ENCODE data around the gene NCKAP1. TPM values are rescaled to one million over a fixed set of nuclear protein-coding genes. Genes with fewer than 3 reads are reported as not detected.

The NCKAP1 gene
- total RNA-seq, 1 experiment from 2014 or later = 76.2 TPM

- Histone ChIP-seq H3K36me3 (ENCODE audit: low read depth, low read length) (no peaks in the 10 kb centered on the region), H3K27ac (ENCODE audit: low read length) (no peak overlapping the region), H3K4me2 (ENCODE audit: low read length) (no peak overlapping the region), H3K4me3 (ENCODE audit: low read length) (no peak overlapping the region), H3K27me3 (ENCODE audit: low read length) (no peaks in the 10 kb centered on the region), H3F3A (ENCODE audit: low read length, unreplicated experiment) (no peaks in the 10 kb centered on the region), H3K9me2 (replicated peaks; ENCODE audit: low read length) (no peaks in the 10 kb centered on the region), H3K9me3 (ENCODE audit: low read length) (no peaks in the 10 kb centered on the region), H2AFZ (ENCODE audit: low read length) (no peak overlapping the region), H4K20me1 (ENCODE audit: low read length) (peaks cover 27% of the 10 kb centered on the region), H3K4me1 (ENCODE audit: insufficient read depth, low read length) (peaks cover 7% of the 10 kb centered on the region; the same call in 1 of the 2 replicates), H3K79me2 (ENCODE audit: low read length) (peaks cover 97% of the 10 kb centered on the region), H3K9ac (ENCODE audit: low read length) (no peak overlapping the region)
- ChIA-PET POLR2A (ENCODE audit: unreplicated experiment) (no interaction called here), CTCF (no interaction called here)
- no peak for DNase-seq
- no TSS peak for BruUV-seq (replicated peaks)
- no peak for TF ChIP-seq EZH2 (IDR thresholded peaks at IDR 0.05; ENCODE audit: low read length, unreplicated experiment)
- TF ChIP-seq, protein P1, sequence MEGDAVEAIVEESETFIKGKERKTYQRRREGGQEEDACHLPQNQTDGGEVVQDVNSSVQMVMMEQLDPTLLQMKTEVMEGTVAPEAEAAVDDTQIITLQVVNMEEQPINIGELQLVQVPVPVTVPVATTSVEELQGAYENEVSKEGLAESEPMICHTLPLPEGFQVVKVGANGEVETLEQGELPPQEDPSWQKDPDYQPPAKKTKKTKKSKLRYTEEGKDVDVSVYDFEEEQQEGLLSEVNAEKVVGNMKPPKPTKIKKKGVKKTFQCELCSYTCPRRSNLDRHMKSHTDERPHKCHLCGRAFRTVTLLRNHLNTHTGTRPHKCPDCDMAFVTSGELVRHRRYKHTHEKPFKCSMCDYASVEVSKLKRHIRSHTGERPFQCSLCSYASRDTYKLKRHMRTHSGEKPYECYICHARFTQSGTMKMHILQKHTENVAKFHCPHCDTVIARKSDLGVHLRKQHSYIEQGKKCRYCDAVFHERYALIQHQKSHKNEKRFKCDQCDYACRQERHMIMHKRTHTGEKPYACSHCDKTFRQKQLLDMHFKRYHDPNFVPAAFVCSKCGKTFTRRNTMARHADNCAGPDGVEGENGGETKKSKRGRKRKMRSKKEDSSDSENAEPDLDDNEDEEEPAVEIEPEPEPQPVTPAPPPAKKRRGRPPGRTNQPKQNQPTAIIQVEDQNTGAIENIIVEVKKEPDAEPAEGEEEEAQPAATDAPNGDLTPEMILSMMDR (conservative IDR thresholded peaks at IDR 0.05; ENCODE audit: low read depth, low read length) = no peak
- TF ChIP-seq EZH2phosphoT487 (IDR thresholded peaks at IDR 0.05; ENCODE audit: borderline replicate concordance, low read length) = no peak
- no peak for ATAC-seq
- intact Hi-C loops (cut with micrococcal nuclease) = no loop called here
Measured at GRCh38 chr2:183009249-183009899, 28.9 kb downstream of the NCKAP1 start.

GRCh38 chr2:183001948-183002347, 36.3 kb downstream of the NCKAP1 start:
- peaks cover 22% of the 10 kb centered on the region for H4K20me1 ChIP-seq (ENCODE audit: low read length)
- no TSS peak for BruUV-seq (replicated peaks)
- CTCF ChIA-PET = no interaction called here
- no peaks in the 10 kb centered on the region for H3K9me2 ChIP-seq (replicated peaks; ENCODE audit: low read length)
- TF ChIP-seq EZH2phosphoT487 (IDR thresholded peaks at IDR 0.05; ENCODE audit: borderline replicate concordance, low read length) (no peak), EZH2 (IDR thresholded peaks at IDR 0.05; ENCODE audit: low read length, unreplicated experiment) (no peak)
- TF ChIP-seq, protein P1 (conservative IDR thresholded peaks at IDR 0.05; ENCODE audit: low read depth, low read length) = no peak
- no peaks in the 10 kb centered on the region for H3K27me3 ChIP-seq (ENCODE audit: low read length)
- H3K79me2 ChIP-seq (ENCODE audit: low read length) = peaks cover 40% of the 10 kb centered on the region
- no peak overlapping the region for H3K27ac ChIP-seq (ENCODE audit: low read length)
- no peak overlapping the region for H3K4me3 ChIP-seq (ENCODE audit: low read length)
- no peak overlapping the region for H3K9ac ChIP-seq (ENCODE audit: low read length)
- no peak overlapping the region for H3K4me2 ChIP-seq (ENCODE audit: low read length)
- intact Hi-C loops (cut with micrococcal nuclease) = no loop called here
- H3K9me3 ChIP-seq (ENCODE audit: low read length) = no peaks in the 10 kb centered on the region
- H3F3A ChIP-seq (ENCODE audit: low read length, unreplicated experiment) = no peaks in the 10 kb centered on the region
- H3K4me1 ChIP-seq (ENCODE audit: insufficient read depth, low read length) = no peaks in the 10 kb centered on the region
- no peak for DNase-seq
- POLR2A ChIA-PET (ENCODE audit: unreplicated experiment) = no interaction called here
- H2AFZ ChIP-seq (ENCODE audit: low read length) = no peak overlapping the region
- H3K36me3 ChIP-seq (ENCODE audit: low read depth, low read length) = peaks cover 37% of the 10 kb centered on the region
- no peak for ATAC-seq

GRCh38 chr2:183000846-183001245, 37.4 kb downstream of the NCKAP1 start:
- Histone ChIP-seq H3K9ac (ENCODE audit: low read length) (no peak overlapping the region), H3K27ac (ENCODE audit: low read length) (no peak overlapping the region), H3K79me2 (ENCODE audit: low read length) (peaks cover 31% of the 10 kb centered on the region), H3K4me2 (ENCODE audit: low read length) (no peak overlapping the region), H3F3A (ENCODE audit: low read length, unreplicated experiment) (no peaks in the 10 kb centered on the region), H3K9me3 (ENCODE audit: low read length) (no peaks in the 10 kb centered on the region), H4K20me1 (ENCODE audit: low read length) (peaks cover 19% of the 10 kb centered on the region), H3K4me1 (ENCODE audit: insufficient read depth, low read length) (no peaks in the 10 kb centered on the region), H3K36me3 (ENCODE audit: low read depth, low read length) (peaks cover 39% of the 10 kb centered on the region), H3K27me3 (ENCODE audit: low read length) (no peaks in the 10 kb centered on the region), H3K4me3 (ENCODE audit: low read length) (no peak overlapping the region), H2AFZ (ENCODE audit: low read length) (no peak overlapping the region), H3K9me2 (replicated peaks; ENCODE audit: low read length) (no peaks in the 10 kb centered on the region)
- intact Hi-C loops (cut with micrococcal nuclease) = no loop called here
- CTCF ChIA-PET = no interaction called here
- no TSS peak for BruUV-seq (replicated peaks)
- POLR2A ChIA-PET (ENCODE audit: unreplicated experiment) = no interaction called here
- no peak for DNase-seq
- TF ChIP-seq EZH2 (IDR thresholded peaks at IDR 0.05; ENCODE audit: low read length, unreplicated experiment) (no peak), EZH2phosphoT487 (IDR thresholded peaks at IDR 0.05; ENCODE audit: borderline replicate concordance, low read length) (no peak)
- TF ChIP-seq, protein P1 (conservative IDR thresholded peaks at IDR 0.05; ENCODE audit: low read depth, low read length) = no peak
- no peak for ATAC-seq
